Stimulated activated CD4-positive, alpha-beta T cell treated with anti-CD3 and anti-CD28 coated beads, Interleukin-12 subunit alpha, Interleukin-12 subunit beta, amount 100 ng/mL, for 24 hours (primary cell): ENCODE results near the gene UBE2H.

Experiments used
- DNase-seq, 2 experiments: peaks; one replicate each; pipeline ENCODE4 v3.0.0-alpha.2; 2020; ENCODE audit warnings: low read depth in 2 of 2

Gene UBE2H

DNA sequence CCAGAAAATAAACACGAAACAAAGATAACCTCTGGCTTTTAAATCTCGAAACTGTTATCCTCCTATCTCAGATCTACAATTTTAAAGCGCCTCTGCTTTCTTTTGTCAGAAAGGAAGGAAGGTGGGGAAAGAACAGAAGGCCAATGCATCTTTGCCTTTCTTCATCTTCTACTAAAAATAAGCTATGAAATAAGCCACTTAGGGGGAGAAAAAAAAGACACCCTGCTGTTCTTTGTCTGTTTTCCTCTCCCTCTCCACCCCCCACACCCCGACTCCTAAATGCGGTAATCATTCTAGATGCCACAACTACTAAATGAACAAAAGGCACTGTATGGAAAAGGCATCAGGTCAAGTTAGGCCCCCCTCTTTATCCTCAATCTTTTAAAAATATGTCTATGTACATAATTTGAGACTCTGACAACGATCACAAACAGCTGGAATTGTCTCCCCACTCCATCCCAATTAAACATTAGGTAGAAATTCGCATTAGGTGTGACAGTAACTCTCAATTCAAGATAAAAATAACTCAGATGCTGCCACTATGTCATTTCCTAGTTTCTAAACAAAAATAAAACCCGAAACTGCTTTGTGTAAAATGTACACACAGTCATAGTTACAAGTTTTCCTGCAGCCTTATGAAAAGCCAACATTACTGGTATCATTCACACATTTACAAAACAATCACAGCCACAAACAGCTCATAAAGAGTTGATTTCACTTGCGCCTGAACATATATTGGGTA lies 2.4 kb downstream of the UBE2H start:
- DNase-seq, result no peak

GRCh38 chr7:129949292-129950133 lies 3.2 kb downstream of the UBE2H start:
- DNase-seq, result no peak

DNA sequence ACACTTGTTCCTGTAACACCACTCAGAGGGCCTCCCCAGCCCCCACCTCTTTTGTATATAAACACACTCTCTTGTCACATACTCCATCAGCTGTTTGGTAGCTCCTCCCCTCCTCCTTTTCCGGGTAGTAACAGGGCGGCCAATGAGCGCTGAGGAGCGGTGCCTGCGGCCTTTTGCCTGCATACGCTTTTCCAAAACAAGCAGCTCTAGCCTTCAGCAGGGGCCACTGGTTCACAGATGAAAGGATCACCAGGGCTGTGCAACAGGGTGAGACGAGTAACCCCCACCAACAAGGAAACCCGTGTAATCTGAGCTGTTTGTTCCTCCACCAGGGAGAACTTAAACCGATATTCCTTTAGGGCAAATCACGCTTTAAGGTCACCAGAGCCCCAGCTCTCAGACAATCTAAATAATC lies 3.9 kb downstream of the UBE2H start:
- DNase-seq, result peak; percentile 48 to 62

DNA sequence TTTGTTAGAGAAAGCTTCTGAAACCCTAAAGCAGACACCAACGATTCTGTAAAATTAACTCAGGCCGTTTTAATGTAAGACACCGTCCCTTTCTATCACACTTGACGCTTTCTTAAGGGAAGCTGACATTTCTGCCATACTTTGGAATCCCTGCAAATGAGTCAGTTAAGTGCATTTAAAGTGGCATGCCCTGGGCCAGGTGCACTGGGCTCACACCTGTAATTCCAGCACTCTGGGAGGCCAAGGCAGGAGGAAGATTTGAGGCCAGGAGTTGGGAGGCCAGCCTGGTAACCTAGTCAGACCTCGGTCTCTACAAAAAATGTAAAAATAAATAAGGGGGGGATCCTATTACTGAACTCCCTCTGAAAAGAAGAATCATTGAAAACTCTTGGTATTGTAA lies 4.4 kb downstream of the UBE2H start:
- no peak for DNase-seq

GRCh38 chr7:129947701-129948100 lies 5.1 kb downstream of the UBE2H start:
- DNase-seq, result no peak

DNA sequence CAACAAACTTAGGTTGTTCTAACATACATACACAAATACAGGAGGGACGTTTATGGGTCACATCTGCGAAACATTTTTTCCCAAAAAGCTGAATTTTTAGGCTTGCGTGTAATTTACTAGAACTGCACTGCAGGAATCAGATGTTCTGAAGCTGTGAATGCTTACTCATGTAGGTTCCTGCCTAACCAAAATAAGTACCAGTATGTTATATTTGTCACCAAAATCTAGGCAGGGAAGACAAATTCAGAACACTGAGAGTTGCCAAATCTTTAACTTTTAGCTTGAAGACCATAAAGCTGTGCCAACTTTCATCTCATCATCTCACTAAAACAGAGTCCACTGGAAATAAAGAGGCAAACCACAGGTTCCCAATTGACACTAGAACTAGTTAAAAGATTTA lies 5.7 kb downstream of the UBE2H start:
- no peak for DNase-seq

GRCh38 chr7:129946282-129946681 lies 6.5 kb downstream of the UBE2H start:
- no peak for DNase-seq

DNA sequence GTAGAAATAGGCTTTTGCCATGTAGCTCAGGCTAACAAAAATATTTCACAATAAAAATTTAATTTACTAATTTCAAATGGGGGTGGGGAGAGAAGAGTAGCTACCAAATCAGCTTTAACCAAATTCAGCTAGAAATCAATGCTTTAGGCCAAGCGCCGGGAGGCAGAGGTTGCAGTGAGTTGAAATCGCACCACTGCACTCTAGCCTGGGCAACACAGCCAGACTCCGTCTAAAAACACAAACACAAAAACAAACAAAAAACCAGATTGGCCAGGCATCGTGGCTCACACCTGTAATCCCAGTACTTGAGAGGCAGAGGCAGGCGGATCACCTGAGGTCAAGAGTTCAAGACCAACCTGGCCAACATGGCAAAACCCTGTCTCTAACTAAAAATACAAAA lies 9.4 kb downstream of the UBE2H start:
- no peak for DNase-seq

GRCh38 chr7:129940329-129940728 lies 12.4 kb downstream of the UBE2H start:
- no peak for DNase-seq

DNA sequence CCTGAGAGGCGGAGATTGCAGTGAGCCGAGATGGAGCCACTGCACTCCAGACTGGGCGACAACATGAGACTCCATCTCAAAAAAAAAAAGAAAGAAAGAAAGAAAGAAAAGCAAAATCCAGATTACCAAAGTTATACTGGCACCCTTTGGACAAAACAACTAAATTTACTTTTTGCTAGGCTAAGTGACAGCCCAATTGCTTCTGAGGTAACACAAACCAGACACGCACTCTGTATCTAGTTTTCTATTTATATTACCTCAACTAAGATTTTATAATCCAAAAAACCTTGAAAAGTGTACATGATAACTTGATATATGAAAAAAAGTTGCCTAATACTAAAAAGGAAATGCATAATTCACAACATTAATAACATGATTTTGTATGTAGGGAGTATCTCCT lies 12.9 kb downstream of the UBE2H start:
- no peak for DNase-seq

- DNase-seq, result no peak
Measured at GRCh38 chr7:129933627-129934026, 19.1 kb downstream of the UBE2H start.

GRCh38 chr7:129926618-129927017 lies 26.1 kb downstream of the UBE2H start:
- DNase-seq, result no peak

- DNase-seq, result no peak
Measured at GRCh38 chr7:129925416-129926002, 27.3 kb downstream of the UBE2H start.

DNA sequence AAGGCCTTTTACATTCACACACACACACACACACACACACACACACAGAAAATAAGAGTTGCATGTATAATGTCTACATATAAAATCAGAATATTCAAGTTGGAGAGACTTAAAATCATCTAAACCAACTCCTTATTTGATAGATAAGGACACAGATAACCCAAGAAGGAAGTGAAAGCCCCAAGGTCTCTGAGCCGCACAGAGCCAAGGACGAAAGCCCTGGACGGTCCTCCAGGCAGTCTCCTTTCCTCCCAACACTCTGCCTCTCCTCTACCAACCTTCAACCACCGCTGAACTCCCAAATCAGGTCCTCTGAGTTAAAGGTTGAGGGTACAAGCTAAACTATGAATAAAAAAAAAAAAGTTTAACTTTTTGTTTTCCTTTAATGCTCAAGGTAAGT lies 28.2 kb downstream of the UBE2H start:
- DNase-seq, result no peak

DNA sequence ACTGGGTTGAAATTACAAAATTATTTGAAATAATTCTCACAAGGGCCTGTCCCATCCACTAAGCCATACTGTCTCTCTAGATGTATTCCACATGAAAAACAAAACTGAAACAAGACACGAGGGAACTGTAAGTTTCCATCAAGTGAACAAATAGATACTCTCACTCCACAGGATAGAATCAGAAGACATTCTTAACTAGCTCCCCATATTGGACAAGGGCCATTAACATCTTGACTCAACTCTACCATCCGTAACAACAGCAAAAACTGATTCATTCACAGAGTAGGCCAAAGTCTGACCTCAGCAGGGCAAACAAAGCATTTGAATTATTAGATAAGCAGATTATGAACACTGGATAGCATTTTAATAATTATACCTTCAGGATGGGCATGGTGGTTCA lies 29.1 kb downstream of the UBE2H start:
- no peak for DNase-seq

- no peak for DNase-seq
Measured at GRCh38 chr7:129919492-129919891, 33.3 kb downstream of the UBE2H start.

DNA sequence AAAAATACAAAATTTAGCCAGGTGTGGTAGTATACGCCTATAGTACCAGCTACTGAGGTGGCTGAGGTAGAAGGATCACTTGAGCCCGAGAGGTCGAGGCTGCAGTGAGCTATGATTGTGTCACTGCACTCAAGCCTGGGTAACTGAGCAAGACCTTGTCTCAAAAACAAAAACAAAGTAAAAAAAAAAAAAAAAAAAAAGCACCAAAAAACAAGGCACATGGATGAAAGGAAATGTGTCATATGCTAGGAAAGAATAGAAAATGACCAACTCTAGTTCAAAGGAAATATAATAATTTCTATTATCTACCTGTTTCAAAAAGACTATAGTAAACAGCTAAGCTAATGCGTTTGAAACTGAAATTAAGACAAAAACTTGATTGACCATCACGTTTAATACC lies 33.8 kb downstream of the UBE2H start:
- no peak for DNase-seq

- DNase-seq, result no peak
Measured at GRCh38 chr7:129917934-129918333, 34.8 kb downstream of the UBE2H start.

DNA sequence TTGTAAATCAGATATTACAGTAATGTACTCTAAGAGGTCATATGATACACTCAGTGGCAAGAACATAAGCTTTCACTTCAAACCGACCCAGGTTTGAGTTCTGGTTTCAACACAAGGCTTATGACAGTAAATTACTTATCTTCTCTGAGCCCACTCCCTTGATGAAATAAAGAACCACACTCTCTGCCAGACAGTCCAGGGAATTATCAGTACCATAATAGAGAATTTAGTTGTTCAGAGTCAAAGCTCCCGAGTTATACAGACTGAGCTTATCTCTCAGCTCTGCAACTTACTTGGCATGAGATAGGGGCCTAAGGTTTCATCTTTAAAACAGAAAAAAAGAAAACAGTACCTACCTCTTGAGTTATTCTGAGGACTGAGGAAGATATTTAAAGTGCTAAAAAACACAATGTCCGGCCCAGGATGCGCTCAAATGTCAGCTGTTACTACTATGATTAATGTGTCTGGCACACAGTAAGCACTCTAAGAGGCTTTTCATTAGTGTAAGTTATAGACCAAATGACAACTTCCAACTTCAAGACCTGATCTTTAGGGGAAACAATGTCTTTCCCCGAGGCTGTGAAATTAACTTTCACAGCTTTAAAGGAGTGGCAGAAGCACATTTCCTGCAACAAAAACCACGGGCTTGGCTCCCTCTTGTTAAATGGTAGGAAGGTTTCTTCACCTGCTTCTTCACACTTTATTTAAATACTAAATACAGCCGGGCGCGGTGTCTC lies 38.1 kb downstream of the UBE2H start:
- DNase-seq, result no peak

GRCh38 chr7:129913428-129913827 lies 39.3 kb downstream of the UBE2H start:
- DNase-seq, result no peak

DNA sequence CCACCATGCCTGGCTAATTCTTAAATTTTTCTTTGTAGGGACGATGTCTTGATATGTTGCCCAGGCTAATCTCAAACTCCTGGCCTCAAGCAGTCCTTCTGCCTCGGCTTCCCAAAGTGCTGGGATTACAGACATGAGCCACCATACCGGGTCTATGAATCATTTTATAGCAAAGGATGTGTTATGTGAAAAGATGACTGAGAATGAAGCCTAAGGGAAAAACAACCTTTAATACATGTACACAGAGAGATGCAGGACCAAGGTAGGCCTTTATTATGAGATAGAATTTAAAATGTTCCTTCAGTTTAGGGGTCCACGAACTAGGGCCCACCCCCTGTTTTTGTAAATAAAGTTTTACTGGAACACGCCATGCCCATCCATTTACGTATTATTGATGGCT lies 41.0 kb downstream of the UBE2H start:
- no peak for DNase-seq

DNA sequence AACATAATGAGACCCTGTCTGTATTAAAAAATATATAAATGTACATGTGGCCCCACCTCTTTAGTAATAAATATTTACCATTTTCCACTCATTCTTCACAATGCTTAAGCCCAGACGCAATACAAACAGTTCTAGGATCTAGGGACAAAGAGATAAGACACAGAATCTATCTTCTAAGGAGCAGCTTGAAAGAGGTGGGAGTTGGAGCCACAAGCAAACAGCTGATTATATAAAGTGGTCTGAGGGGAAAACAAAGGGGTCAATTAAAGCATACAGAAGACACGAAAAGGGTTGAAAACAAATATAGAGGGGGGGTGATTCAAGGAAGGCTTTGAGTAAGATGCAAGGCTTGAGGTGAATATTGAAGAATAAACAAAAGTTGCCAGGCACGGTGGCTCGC lies 43.1 kb downstream of the UBE2H start:
- no peak for DNase-seq
